ENCODE data around the gene LYPD5.

DNA sequence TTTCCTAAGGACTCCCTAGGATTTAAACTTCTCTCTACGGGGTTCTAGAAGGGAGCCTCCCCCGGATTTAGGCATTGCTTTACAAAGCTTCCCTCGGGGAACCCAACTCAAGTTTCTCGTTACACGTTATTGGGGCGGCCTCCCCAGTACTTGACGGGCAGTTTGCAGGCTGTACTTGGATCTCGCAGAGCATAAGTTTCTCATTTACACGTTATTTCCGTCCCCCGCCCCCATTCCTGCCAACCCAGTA, 48.1 kb downstream of the LYPD5 start:
- TF ChIP-seq, protein P1, sequence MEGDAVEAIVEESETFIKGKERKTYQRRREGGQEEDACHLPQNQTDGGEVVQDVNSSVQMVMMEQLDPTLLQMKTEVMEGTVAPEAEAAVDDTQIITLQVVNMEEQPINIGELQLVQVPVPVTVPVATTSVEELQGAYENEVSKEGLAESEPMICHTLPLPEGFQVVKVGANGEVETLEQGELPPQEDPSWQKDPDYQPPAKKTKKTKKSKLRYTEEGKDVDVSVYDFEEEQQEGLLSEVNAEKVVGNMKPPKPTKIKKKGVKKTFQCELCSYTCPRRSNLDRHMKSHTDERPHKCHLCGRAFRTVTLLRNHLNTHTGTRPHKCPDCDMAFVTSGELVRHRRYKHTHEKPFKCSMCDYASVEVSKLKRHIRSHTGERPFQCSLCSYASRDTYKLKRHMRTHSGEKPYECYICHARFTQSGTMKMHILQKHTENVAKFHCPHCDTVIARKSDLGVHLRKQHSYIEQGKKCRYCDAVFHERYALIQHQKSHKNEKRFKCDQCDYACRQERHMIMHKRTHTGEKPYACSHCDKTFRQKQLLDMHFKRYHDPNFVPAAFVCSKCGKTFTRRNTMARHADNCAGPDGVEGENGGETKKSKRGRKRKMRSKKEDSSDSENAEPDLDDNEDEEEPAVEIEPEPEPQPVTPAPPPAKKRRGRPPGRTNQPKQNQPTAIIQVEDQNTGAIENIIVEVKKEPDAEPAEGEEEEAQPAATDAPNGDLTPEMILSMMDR (IDR thresholded peaks at IDR 0.05; ENCODE audit: insufficient read depth, low read depth, low read length), result no peak
- no peak for TF ChIP-seq EZH2 (IDR thresholded peaks at IDR 0.05; ENCODE audit: insufficient read depth, low read length)

All from astrocyte (in vitro differentiated cells and primary cell).